ENCODE data around the gene RGCC.

The RGCC gene

DNA sequence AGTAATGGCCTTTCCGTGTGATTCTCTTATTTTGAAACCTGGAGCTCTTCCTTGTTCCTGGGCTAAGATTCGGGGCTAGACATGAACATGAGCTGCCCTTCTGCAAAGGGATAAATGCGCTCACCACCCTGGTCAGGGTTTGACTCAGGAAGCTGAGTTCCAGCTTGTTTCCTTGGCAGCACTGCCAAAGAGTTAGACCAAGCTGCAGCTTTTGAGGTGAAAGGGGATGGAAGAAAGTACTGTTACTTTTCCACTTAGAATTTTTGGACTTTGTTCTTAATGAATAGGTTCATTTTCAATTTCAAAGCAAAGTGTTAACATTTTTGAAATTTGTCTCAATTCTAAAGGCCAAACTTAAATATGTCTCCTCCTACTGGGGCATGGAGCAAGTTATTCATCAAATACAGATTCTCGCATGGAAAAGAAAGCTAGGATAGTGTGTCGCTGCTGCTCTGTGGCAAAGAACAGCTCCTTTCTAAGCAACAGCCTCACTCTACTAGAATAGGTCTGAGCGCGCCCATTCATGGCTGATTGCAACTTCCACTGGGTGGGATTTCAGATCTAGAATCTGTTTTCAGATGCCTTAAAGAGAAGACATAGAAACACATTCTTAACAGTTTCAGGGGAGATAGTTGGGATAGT is 2.2 kb downstream of the RGCC start:
- no peaks in the 10 kb centered on the region for H3K9me3 ChIP-seq (ENCODE audit: severe bottlenecking)
- H3K27me3 ChIP-seq (ENCODE audit: insufficient read depth, low read depth, severe bottlenecking), result peaks cover 3% of the 10 kb centered on the region
- H3K27ac ChIP-seq, result no peak overlapping the region
- H3K36me3 ChIP-seq, result no peaks in the 10 kb centered on the region
- TF ChIP-seq, protein P1, sequence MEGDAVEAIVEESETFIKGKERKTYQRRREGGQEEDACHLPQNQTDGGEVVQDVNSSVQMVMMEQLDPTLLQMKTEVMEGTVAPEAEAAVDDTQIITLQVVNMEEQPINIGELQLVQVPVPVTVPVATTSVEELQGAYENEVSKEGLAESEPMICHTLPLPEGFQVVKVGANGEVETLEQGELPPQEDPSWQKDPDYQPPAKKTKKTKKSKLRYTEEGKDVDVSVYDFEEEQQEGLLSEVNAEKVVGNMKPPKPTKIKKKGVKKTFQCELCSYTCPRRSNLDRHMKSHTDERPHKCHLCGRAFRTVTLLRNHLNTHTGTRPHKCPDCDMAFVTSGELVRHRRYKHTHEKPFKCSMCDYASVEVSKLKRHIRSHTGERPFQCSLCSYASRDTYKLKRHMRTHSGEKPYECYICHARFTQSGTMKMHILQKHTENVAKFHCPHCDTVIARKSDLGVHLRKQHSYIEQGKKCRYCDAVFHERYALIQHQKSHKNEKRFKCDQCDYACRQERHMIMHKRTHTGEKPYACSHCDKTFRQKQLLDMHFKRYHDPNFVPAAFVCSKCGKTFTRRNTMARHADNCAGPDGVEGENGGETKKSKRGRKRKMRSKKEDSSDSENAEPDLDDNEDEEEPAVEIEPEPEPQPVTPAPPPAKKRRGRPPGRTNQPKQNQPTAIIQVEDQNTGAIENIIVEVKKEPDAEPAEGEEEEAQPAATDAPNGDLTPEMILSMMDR (IDR thresholded peaks at IDR 0.05; ENCODE audit: low read depth, low read length), result no peak
- H3K4me3 ChIP-seq (ENCODE audit: low read depth, low read length), result no peak overlapping the region
- DNase-seq, result no peak

DNA sequence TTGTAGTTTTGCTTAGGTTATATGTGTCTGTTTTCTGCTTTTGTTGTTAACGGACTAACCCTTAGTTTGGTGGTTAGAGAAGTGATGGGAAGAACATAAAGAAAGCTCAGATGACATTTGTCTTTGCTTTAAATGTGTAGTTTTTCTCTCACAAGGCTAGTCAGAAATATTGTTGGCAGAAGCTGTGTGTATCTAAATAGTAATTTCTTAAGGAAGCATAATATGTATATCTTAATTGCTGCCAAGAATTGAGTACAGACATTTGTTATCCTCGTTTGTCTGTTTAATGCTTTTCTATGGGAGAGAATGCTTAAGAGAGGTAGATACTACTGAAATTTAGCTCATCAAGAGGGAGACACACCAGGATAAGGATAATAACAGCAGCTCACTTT is 2.7 kb downstream of the RGCC start:
- H3K27ac ChIP-seq, result no peak overlapping the region
- peaks cover 3% of the 10 kb centered on the region for H3K27me3 ChIP-seq (ENCODE audit: insufficient read depth, low read depth, severe bottlenecking)
- TF ChIP-seq, protein P1 (IDR thresholded peaks at IDR 0.05; ENCODE audit: low read depth, low read length), result no peak
- no peaks in the 10 kb centered on the region for H3K36me3 ChIP-seq
- H3K9me3 ChIP-seq (ENCODE audit: severe bottlenecking), result no peaks in the 10 kb centered on the region
- no peak for DNase-seq
- H3K4me3 ChIP-seq (ENCODE audit: low read depth, low read length), result no peak overlapping the region

DNA sequence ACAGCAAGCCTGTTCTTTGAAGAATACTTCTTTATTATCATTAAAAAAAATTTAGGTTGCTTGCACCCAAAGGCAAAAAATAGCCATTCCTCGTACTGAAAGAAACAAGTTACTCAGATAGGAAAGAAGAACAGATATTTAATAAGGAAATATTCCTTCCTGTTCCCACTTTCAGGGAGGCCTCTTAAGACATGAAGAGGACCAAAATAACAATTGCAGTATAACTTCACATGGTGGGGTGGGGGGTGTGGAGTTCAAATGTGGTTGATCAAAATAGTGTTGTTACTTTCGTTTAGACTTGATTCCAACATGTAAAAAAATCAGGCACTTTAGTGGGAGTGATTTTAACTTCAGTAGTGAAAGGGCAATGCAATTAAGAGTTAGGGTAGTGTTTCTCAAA is 3.6 kb downstream of the RGCC start:
- TF ChIP-seq, protein P1 (IDR thresholded peaks at IDR 0.05; ENCODE audit: low read depth, low read length), result no peak
- Histone ChIP-seq H3K4me3 (ENCODE audit: low read depth, low read length) (no peak overlapping the region), H3K27ac (no peak overlapping the region), H3K36me3 (no peaks in the 10 kb centered on the region), H3K27me3 (ENCODE audit: insufficient read depth, low read depth, severe bottlenecking) (peaks cover 3% of the 10 kb centered on the region), H3K9me3 (ENCODE audit: severe bottlenecking) (no peaks in the 10 kb centered on the region)
- no peak for DNase-seq

DNA sequence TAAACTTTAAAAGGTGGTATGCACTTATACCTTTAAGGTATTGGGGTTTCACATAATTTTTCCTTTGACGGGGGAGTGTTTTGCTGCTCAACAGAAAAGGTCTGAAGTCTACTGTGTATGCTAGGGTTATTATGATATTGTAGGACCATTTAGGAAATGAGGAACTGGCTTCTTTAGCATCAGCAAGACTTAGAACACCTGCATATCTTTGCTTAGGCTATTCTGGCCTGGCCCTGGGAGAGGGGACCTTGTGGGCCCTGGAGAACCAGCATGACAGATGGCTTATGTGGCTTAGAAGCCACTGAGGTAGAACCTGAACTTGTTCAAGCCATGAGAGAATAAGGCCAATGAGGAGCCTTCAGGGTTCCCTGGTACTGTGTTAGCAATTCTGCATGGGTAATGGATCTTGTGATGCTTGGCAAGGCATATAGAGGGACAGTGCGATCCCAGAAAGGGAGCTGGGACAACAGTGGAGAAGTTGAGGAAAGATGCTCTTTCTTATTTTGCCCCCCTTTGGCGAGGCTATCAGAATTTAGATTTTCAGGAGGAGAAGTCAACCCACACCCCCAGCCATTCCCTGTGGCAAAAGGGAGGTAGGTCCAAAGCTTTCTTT is 4.3 kb downstream of the RGCC start:
- peaks cover 3% of the 10 kb centered on the region for H3K27me3 ChIP-seq (ENCODE audit: insufficient read depth, low read depth, severe bottlenecking)

DNA sequence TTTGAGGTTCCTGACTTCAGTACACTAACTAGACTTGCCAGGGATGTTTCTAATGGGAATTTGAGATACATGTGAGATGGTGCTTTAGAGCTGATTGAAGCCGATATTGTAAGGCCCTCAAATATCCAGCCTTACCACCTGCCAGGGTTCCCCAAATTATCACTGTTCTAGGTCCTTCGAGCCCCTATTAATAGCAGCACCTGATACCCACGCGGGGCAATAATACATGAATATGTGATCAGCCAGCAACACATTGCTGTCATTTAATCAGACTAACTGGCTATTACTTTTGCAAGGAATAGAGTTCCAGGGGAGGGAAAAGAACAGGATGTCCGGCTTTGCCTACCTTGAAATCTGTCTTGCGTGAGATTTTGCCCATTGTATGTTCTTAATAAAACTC is 5.1 kb downstream of the RGCC start:
- H3K27me3 ChIP-seq (ENCODE audit: insufficient read depth, low read depth, severe bottlenecking), result no peaks in the 10 kb centered on the region
- no peak overlapping the region for H3K4me3 ChIP-seq (ENCODE audit: low read depth, low read length)
- H3K27ac ChIP-seq, result no peak overlapping the region
- no peaks in the 10 kb centered on the region for H3K36me3 ChIP-seq
- no peak for DNase-seq
- H3K9me3 ChIP-seq (ENCODE audit: severe bottlenecking), result no peaks in the 10 kb centered on the region
- TF ChIP-seq, protein P1 (IDR thresholded peaks at IDR 0.05; ENCODE audit: low read depth, low read length), result no peak

More for the DNA sequence above, 4.3 kb downstream of the RGCC start:
- TF ChIP-seq, protein P1 (IDR thresholded peaks at IDR 0.05; ENCODE audit: low read depth, low read length), result no peak
- no peak for DNase-seq
- Histone ChIP-seq H3K27ac (no peak overlapping the region), H3K4me3 (ENCODE audit: low read depth, low read length) (no peak overlapping the region), H3K36me3 (no peaks in the 10 kb centered on the region), H3K9me3 (ENCODE audit: severe bottlenecking) (no peaks in the 10 kb centered on the region)
